Activated naive CD4-positive, alpha-beta T cell treated with anti-CD3 and anti-CD28 coated beads for 36 hours (primary cell): ENCODE results near the gene PLXNA4. TPM values are rescaled to one million over a fixed set of nuclear protein-coding genes. Genes with fewer than 3 reads are reported as not detected.

Experiments
- CTCF ChIA-PET: fragments of 350-600 bp; sonication (Branson Sonifier 250); formaldehyde crosslinking; loops from one replicate; lab custom pipeline; 2021; ENCODE audit warnings: antibody characterized with exemption; lab: Charles Lee
- DNase-seq: peaks from one replicate; pipeline ENCODE4 v3.0.0-alpha.2; 2020
- H3K27ac Mint-ChIP-seq: one replicate; pipeline ENCODE4 v1.8.0; 2021; ENCODE audit warnings: mild to moderate bottlenecking, mixed read lengths
- H3K27me3 Mint-ChIP-seq: one replicate; pipeline ENCODE4 v1.8.0; 2021; ENCODE audit warnings: low read depth, mixed read lengths
- H3K36me3 Mint-ChIP-seq: one replicate; pipeline ENCODE4 v1.8.0; 2021; ENCODE audit warnings: low read depth, mixed read lengths
- H3K4me1 Mint-ChIP-seq: one replicate; pipeline ENCODE4 v1.8.0; 2021; ENCODE audit warnings: low read depth, mixed read lengths
- H3K4me3 Mint-ChIP-seq: one replicate; pipeline ENCODE4 v1.8.0; 2021; ENCODE audit warnings: mild to moderate bottlenecking, moderate library complexity, mixed read lengths
- H3K9me3 Mint-ChIP-seq: one replicate; pipeline ENCODE4 v1.8.0; 2021; ENCODE audit warnings: mixed read lengths
- intact Hi-C: fragments of 100-400 bp; cut with micrococcal nuclease; formaldehyde crosslinking; loops from one replicate; pipeline ENCODE4 v1.15.1; 2023
- total RNA-seq, 2 experiments: library from RNA; stranded (reverse); gene quantifications; one replicate each; pipeline ENCODE4 v1.2.3, GENCODE V29; 2021

The PLXNA4 gene
- total RNA-seq, 2 experiments from 2014 or later = 0.02 to 0.05 TPM

- CTCF ChIA-PET = no interaction called here
- H3K4me3 Mint-ChIP-seq = no peak overlapping the region
- H3K36me3 Mint-ChIP-seq = no peaks in the 10 kb centered on the region
- H3K27me3 Mint-ChIP-seq = peaks cover 13% of the 10 kb centered on the region
- H3K9me3 Mint-ChIP-seq = no peaks in the 10 kb centered on the region
- no peak for DNase-seq
- no peaks in the 10 kb centered on the region for H3K4me1 Mint-ChIP-seq
- H3K27ac Mint-ChIP-seq = no peak overlapping the region
- intact Hi-C loops = no loop called here
Measured at GRCh38 chr7:132343199-132343598, 233.1 kb downstream of the PLXNA4 start.

GRCh38 chr7:132337450-132338080, 238.7 kb downstream of the PLXNA4 start:
- no peaks in the 10 kb centered on the region for H3K9me3 Mint-ChIP-seq
- intact Hi-C loops = no loop called here
- no peaks in the 10 kb centered on the region for H3K36me3 Mint-ChIP-seq
- no peak for DNase-seq
- CTCF ChIA-PET = interaction anchor here (1.9 kb wide), 1 partner anchor 243 kb away, joined by 5 read pairs; no protein-coding TSS in a partner anchor
- H3K4me1 Mint-ChIP-seq = no peaks in the 10 kb centered on the region
- H3K27me3 Mint-ChIP-seq = peaks cover 3% of the 10 kb centered on the region
- H3K4me3 Mint-ChIP-seq = no peak overlapping the region
- no peak overlapping the region for H3K27ac Mint-ChIP-seq

- no peak overlapping the region for H3K4me3 Mint-ChIP-seq
- H3K9me3 Mint-ChIP-seq = no peaks in the 10 kb centered on the region
- CTCF ChIA-PET = interaction anchor here (1.9 kb wide), 1 partner anchor 244 kb away, joined by 5 read pairs; no protein-coding TSS in a partner anchor
- DNase-seq = no peak
- no peaks in the 10 kb centered on the region for H3K36me3 Mint-ChIP-seq
- no peaks in the 10 kb centered on the region for H3K4me1 Mint-ChIP-seq
- peaks cover 3% of the 10 kb centered on the region for H3K27me3 Mint-ChIP-seq
- H3K27ac Mint-ChIP-seq = no peak overlapping the region
- intact Hi-C loops = no loop called here
Measured at GRCh38 chr7:132336797-132337196, 239.5 kb downstream of the PLXNA4 start.

GRCh38 chr7:132333301-132333700, 243.0 kb downstream of the PLXNA4 start:
- DNase-seq = no peak
- no peak overlapping the region for H3K27ac Mint-ChIP-seq
- no peaks in the 10 kb centered on the region for H3K36me3 Mint-ChIP-seq
- intact Hi-C loops = no loop called here
- peaks cover 3% of the 10 kb centered on the region for H3K27me3 Mint-ChIP-seq
- no peak overlapping the region for H3K4me3 Mint-ChIP-seq
- no peaks in the 10 kb centered on the region for H3K4me1 Mint-ChIP-seq
- CTCF ChIA-PET = no interaction called here
- no peaks in the 10 kb centered on the region for H3K9me3 Mint-ChIP-seq

GRCh38 chr7:132328760-132329159, 247.5 kb downstream of the PLXNA4 start:
- H3K9me3 Mint-ChIP-seq = no peaks in the 10 kb centered on the region
- intact Hi-C loops = no loop called here
- CTCF ChIA-PET = interaction anchor here (1.3 kb wide), 1 partner anchor 10 kb away, joined by 3 read pairs; no protein-coding TSS in a partner anchor
- H3K27ac Mint-ChIP-seq = no peak overlapping the region
- H3K4me1 Mint-ChIP-seq = no peaks in the 10 kb centered on the region
- DNase-seq = no peak
- peaks cover 7% of the 10 kb centered on the region for H3K27me3 Mint-ChIP-seq
- H3K36me3 Mint-ChIP-seq = no peaks in the 10 kb centered on the region
- no peak overlapping the region for H3K4me3 Mint-ChIP-seq

GRCh38 chr7:132328047-132328620, 248.1 kb downstream of the PLXNA4 start:
- no peak overlapping the region for H3K27ac Mint-ChIP-seq
- no peak for DNase-seq
- CTCF ChIA-PET = no interaction called here
- H3K36me3 Mint-ChIP-seq = no peaks in the 10 kb centered on the region
- intact Hi-C loops = no loop called here
- H3K9me3 Mint-ChIP-seq = no peaks in the 10 kb centered on the region
- H3K4me1 Mint-ChIP-seq = no peaks in the 10 kb centered on the region
- H3K4me3 Mint-ChIP-seq = no peak overlapping the region
- H3K27me3 Mint-ChIP-seq = peaks cover 7% of the 10 kb centered on the region

- DNase-seq = no peak
- Mint-ChIP-seq H3K27ac (no peak overlapping the region), H3K27me3 (peaks cover 7% of the 10 kb centered on the region), H3K9me3 (no peaks in the 10 kb centered on the region), H3K4me1 (no peaks in the 10 kb centered on the region), H3K36me3 (no peaks in the 10 kb centered on the region), H3K4me3 (no peak overlapping the region)
- CTCF ChIA-PET = interaction anchor here (1.3 kb wide), 1 partner anchor 254 kb away, joined by 3 read pairs; no protein-coding TSS in a partner anchor
- intact Hi-C loops = no loop called here
Measured at GRCh38 chr7:132326878-132327589, 249.2 kb downstream of the PLXNA4 start.

GRCh38 chr7:132322970-132323369, 253.3 kb downstream of the PLXNA4 start:
- intact Hi-C loops = no loop called here
- Mint-ChIP-seq H3K27me3 (peaks cover 26% of the 10 kb centered on the region), H3K27ac (no peak overlapping the region), H3K4me1 (peaks cover 10% of the 10 kb centered on the region), H3K9me3 (no peaks in the 10 kb centered on the region), H3K36me3 (no peaks in the 10 kb centered on the region), H3K4me3 (no peak overlapping the region)
- CTCF ChIA-PET = no interaction called here
- DNase-seq = no peak

- DNase-seq = no peak
- Mint-ChIP-seq H3K27me3 (peaks cover 33% of the 10 kb centered on the region), H3K4me1 (peaks cover 10% of the 10 kb centered on the region), H3K4me3 (no peak overlapping the region), H3K36me3 (peaks cover 1% of the 10 kb centered on the region), H3K27ac (no peak overlapping the region), H3K9me3 (peaks cover 4% of the 10 kb centered on the region)
- intact Hi-C loops = no loop called here
- CTCF ChIA-PET = interaction anchor here (0.6 to 7.2 kb wide), 3 partner anchors 63 to 259 kb away, joined by 3 to 69 read pairs (median 3); no protein-coding TSS in a partner anchor
Measured at GRCh38 chr7:132321387-132321786, 254.9 kb downstream of the PLXNA4 start.

- intact Hi-C loops = loop anchor here (2.0 to 10.0 kb wide), 4 partner anchors 78 to 1821 kb away; no protein-coding TSS in a partner anchor
- no peak for DNase-seq
- Mint-ChIP-seq H3K4me3 (no peak overlapping the region), H3K4me1 (peaks cover 10% of the 10 kb centered on the region), H3K27me3 (peaks cover 38% of the 10 kb centered on the region), H3K27ac (no peak overlapping the region), H3K9me3 (peaks cover 4% of the 10 kb centered on the region), H3K36me3 (peaks cover 1% of the 10 kb centered on the region)
- CTCF ChIA-PET = interaction anchor here (1.0 to 7.2 kb wide), 5 partner anchors 9 to 267 kb away, joined by 3 to 69 read pairs (median 6); no protein-coding TSS in a partner anchor
Measured at GRCh38 chr7:132319481-132319880, 256.8 kb downstream of the PLXNA4 start.

GRCh38 chr7:132318352-132319318, 257.6 kb downstream of the PLXNA4 start:
- Mint-ChIP-seq H3K4me3 (no peak overlapping the region), H3K36me3 (peaks cover 1% of the 10 kb centered on the region), H3K27ac (no peak overlapping the region), H3K4me1 (peaks cover 10% of the 10 kb centered on the region), H3K9me3 (peaks cover 4% of the 10 kb centered on the region), H3K27me3 (peaks cover 39% of the 10 kb centered on the region)
- CTCF ChIA-PET = interaction anchor here (0.6 to 7.2 kb wide), 18 partner anchors 8 to 972 kb away, joined by 3 to 69 read pairs (median 4); no protein-coding TSS in a partner anchor
- peak; percentile 83 for DNase-seq
- intact Hi-C loops = loop anchor here (1.0 to 10.0 kb wide), 6 partner anchors 79 to 1822 kb away; no protein-coding TSS in a partner anchor
